HEK293T (cell line): ENCODE results near the gene RETN.

ENCODE experiments used
- CTBP1 ChIP-seq: fragments of 450-650 bp; IDR thresholded peaks from 2 replicates; pipeline ENCODE4 v1.6.1; 2016; ENCODE audit warnings: borderline replicate concordance
- FOXA1 ChIP-seq: fragments of 450-650 bp; IDR thresholded peaks from 2 replicates; pipeline ENCODE4 v1.6.1; 2016; ENCODE audit warnings: mild to moderate bottlenecking
- FOXK2 ChIP-seq: fragments of 450-650 bp; IDR thresholded peaks from 2 replicates; pipeline ENCODE4 v1.6.1; 2016; ENCODE audit warnings: mild to moderate bottlenecking

DNA sequence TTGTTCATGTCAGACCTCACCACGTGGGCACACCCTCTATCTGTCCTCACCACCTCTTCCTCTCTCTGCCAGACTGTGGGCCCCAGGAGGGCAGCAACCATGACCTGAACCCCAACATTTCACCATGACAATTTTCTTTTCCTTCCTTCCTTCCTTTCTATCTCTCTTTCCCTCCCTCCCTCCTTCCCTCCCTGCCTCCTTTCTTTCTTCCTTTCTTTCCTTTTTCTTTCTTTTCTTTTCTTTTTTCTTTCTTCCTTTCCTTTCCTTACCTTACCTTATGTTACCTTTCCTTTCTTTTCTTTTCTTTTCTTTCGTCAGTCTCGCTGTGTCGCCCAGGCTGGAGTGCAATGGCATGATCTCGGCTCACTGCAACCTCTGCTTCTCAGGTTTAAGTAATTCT lies 41.8 kb downstream of the RETN start:
- TF ChIP-seq CTBP1 (no peak), FOXK2 (no peak), FOXA1 (no peak)
